NCI-H526 treated with DMSO at 0.1 percent for 48 hours (cell line): ENCODE measurements around the gene CENPA.

Experiments used
- DNase-seq: peaks from one replicate; lab custom pipeline; 2025; lab: John Stamatoyannopoulos, UW

CENPA gene

DNA sequence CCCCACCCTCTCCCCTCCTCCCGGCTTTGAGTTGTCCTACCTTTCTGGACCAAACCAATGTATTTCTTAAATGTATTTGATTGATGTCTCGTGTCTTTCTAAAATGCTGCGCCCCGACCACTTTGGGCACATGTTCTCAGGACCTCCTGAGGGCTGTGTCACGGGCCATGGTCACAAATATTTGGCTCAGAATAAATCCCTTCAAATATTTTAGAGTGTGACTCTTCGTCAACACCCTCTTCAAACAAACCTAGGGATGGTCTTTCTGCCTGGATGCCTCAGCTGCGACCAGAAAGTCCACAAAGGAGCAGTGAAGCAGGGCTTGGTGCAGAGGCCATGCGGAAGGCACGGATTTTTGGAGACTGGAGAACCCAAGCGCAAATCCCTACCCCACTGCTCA is 22.8 kb upstream of the CENPA start:
- DNase-seq, result no peak

DNA sequence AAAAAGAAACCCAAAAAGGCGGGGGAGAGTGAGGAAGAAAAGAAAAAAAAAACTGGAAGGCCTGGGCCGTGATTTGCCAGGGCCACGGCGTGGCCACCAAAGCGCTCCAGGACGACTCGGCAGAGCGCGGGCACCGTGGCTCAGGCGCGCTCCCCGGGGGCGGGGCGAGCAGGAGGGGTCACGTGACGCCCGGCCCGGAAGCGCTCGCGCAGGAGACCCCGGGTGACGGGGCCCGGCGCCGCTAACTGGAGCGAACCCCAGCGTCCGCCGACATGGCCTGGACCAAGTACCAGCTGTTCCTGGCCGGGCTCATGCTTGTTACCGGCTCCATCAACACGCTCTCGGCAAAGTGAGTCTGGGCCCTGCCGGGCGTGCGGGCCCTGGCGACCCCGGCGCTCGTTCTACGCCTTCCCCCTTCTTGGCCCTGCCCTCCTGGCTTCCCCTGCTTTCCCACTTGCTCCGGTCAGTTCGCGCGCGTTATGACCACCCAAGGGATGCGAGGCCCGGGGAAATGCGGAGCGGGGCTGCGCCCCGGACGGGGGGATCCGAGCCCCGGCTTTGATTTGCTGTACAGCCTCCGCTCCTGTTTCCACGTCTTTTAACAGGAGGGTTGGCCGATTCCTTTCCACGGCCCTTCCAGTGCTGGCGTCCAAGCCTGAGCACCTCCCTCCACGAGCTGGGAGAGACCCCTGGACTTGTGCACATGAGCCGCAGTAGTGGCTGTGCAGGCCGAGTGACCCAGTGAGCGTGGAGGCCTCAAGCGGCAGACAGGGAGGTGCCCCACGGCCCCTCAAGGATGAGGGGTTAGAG is 21.6 kb upstream of the CENPA start, which contains the start of gene SLC35F6:
Gene SLC35F6 (plus strand): TSS at position 207 of the 810 bp plus-strand sequence. CDS start 66 bp downstream, at position 273.
- DNase-seq, result peak; percentile 37

DNA sequence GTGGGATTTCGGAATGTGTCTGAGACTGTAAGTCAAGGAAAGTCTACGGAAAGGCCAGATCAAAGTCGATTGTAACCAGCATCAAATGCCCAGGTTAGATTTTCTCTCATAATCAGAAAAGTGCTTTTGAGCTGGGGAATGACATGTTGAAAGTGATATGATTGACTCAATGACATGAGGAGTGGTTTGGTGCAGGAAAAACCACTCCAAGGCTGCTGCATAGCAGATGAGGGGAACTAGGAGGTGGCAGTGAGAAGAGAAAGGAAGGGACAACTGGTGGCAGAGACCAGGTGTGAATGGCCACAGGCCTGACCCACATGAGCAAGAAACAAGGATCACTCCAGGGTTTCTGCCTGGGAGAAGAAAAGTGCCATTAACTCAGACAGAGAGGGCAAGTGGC is 20.9 kb upstream of the CENPA start:
- no peak for DNase-seq

DNA sequence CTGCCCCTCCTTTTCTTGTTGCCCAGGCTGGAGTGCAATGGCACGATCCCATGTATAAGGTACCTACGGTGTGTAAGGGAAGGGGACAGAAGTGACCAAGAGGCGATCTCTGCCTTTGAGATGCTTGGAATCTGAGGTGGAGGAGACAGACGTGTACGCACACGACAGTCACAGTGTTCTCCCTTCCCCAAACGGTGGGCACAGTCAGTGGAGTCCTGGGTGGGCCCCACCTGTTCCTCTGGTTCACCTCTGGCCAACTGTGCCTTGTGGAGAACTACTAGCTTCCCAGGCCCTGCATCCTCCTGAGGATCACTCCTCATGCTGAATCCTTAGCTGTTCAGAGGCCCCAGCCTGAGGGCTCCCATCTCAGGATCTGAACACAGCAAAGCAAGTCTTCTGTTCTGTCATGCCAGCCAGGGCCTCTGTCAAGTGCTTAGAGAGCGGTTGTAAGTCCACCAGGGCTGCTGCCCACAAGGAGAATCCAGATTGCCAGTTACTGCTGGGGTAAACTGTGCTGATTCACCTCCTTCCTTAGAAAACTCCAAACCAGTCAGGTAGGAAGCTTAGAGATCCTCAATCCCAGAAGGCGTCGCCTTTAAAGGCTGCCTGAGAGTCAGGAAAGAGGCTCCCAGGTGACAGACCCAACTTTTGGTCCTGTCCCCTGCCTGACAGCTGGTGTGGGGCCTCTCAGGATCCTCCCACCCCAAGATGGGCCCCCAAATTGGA is 20.2 kb upstream of the CENPA start:
- DNase-seq, result no peak

DNA sequence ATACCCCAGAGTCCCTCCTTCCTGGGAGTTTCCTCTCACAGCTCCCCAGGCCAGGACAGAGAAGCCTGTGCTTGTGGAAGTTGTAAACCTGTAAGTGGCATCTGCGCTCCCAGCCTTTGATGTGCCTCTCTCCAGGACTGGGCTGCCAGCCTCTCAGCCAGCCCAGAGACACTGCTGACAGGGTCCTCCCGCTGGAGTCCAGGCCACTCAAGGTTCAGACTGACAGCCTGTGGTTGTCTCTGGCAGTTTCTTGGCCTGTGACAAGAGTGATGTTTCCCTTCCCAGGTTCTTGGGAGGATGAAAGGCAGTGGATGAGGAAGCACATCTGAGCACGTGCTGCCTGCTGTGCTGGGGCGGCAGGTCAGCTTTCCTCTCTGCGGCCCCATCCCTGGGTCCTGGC is 18.7 kb upstream of the CENPA start:
- no peak for DNase-seq

DNA sequence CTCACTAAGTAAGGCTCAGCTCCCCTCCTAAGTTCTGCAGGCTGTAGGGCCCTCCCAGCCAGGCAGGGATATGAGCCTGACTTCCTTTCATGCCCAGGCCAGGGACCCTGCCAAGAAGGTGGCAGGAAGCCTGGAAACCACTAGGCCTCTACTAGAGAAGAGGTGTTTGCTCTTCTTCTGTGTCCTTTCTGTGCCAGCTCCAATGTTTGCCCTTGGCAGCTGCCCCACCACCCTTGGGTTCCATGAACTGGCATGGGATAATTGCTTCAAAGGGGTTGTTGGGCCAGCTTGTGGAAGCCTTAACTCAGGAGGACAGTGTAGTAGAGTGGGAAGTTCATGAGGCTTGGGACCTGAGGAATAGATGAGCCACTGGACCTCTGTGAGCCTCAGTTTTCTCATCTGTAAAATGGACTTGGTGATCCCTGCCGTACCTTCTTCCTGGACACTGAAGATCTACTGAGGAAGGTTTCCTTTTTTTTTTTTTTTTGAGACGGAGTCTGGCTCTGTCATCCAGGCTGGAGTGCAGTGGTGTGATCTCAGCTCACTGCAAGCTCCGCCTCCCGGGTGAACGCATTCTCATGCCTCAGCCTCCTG is 17.9 kb upstream of the CENPA start:
- DNase-seq, result no peak

DNA sequence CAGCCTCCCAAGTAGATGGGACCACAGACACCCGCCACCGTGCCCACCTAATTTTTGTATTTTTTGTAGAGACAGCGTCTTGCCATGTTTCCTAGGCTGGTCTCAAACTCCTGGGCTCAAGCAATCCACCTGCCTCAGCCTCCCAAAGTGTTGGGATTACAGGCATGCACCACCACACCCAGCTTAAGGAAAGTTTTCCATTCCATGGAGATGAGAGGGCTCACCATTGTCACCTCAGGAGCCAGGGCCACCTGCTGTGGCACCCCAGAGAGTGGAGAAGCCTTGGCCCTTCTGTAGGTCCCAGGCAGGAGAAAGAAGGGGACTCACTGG is 17.1 kb upstream of the CENPA start:
- no peak for DNase-seq

DNA sequence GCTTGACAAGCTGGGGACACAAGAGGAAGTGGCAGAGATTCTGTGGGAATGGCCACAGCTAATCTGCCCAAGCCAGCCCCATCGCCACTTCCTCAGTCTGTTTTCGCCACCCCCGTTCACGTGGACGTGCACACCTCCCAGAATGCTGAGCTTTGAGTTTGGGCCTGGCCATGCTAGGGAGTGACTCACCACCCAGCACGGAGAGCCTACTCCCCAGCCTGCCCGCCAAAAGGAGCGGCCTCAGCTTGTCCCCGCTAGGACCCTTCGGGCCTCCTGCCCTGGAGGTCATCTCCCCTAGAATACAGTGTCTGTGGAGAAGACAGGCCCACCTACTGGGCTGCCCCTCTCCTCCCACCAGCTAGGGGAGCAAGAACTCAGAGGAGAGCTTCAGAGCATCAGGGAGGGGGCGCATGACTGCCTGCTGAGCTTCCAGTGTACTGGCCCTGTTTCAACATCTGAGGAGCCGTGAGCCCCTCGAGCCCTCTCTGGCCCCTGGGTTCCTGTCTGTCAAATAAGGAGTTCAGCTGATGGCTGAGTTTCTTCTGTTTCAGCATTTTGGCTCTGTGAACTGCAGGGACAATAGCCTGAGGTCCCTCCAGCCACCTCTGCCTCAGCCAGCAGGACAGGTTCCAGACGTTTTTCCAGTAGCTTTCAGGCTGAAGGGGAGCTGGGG is 16.6 kb upstream of the CENPA start:
- no peak for DNase-seq

DNA sequence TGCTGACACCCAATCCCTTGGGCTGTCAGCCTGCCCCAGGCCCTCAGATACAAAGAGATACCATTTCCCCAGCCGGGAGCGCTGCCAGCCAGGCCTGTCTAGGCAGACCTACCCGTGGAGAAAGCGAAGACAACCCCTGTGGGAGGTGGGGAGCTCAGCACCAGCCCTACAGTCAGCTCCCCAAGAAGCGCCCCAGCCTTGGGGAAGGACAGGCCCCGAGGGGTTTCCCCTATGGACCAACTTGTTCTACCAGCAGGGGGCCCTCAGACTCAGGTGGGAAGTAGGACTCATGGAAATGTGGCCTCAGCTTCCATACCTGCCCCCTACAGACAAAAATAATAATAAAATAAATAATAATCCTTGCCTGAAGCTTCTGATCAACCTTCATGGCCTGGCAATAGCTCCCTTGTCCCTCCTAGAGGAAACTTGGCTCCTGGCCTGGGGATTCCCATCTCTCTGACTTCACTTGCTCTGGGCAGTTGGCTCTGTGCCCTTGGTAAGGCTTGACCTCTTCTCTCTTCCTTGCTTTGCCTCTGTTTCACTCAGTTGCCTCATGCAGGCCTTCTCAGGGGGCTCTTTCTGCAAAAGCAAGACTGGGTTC is 14.8 kb upstream of the CENPA start:
- DNase-seq, result no peak

DNA sequence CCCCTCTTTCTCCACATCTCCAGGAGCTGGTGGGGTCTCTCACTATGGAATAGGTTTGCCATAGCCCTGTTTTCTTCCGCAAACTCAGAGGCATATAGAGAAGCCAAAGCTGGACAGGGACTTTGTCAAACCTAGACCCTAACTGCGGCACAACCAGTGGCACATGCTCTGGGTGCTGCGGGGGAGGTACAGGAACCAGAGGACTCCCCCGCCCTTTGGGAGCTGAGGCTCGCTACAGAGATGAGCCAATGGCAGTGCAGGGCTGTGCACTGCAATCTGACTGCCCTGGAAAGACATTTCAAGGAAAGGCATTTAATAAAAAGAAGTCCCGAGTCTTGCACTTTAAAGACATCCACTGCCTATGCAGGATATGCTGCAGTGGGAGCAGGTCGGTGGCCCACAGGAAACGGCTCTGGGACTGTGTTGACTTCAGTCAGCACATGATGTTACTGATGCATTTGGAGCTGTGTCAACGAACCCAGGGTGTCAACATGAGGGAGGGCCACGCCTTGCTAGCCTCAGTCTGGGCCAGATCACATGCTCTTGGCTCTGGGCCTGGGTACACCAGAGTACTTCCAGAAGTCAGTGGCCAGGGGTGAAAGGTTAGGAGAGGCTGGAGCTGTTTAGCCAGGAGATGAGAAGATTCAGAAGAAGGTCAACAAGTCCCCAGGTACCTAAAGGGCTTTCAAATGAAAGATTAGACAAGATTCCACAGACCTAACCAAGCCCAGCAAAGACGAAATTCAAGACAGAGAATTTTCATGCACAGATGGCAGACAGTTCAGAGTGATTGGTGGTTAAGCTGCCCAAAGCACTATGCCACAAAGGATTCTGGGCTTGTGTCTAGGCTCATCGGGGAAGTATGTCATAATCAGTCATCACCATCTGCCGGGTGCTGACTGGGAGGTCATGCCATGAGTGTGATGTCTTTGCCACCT is 13.5 kb upstream of the CENPA start:
- no peak for DNase-seq

DNA sequence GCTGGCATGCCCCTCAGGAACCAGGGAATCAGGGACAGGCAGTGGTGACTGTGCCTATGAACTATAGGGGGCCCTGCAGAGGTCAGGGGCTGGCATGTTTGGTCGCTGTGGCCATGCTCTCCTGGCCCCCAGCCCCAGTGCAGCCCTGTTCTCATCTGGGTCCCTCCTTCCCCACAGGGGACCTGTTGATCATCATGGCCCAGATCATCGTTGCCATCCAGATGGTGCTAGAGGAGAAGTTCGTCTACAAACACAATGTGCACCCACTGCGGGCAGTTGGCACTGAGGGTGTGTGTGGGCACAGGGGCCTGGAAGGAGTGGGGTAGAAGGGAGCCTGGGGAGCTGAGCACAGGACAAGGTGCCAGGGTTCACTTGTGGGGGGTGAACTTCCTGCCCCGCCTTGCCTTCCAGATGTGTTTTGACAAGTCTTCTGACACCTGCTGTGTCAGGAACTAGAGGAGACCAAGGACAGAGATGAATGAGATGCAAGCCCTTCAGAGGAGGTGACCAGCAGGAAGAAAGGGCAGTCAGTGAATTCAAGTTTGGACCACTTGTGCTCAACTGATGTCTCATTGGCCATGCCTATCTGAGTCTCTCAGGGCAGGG is 9.6 kb upstream of the CENPA start:
- DNase-seq, result no peak

DNA sequence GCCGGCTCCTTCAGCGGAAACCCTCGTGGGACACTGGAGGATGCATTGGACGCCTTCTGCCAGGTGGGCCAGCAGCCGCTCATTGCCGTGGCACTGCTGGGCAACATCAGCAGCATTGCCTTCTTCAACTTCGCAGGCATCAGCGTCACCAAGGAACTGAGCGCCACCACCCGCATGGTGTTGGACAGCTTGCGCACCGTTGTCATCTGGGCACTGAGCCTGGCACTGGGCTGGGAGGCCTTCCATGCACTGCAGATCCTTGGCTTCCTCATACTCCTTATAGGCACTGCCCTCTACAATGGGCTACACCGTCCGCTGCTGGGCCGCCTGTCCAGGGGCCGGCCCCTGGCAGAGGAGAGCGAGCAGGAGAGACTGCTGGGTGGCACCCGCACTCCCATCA is 7.8 kb upstream of the CENPA start:
- no peak for DNase-seq

DNA sequence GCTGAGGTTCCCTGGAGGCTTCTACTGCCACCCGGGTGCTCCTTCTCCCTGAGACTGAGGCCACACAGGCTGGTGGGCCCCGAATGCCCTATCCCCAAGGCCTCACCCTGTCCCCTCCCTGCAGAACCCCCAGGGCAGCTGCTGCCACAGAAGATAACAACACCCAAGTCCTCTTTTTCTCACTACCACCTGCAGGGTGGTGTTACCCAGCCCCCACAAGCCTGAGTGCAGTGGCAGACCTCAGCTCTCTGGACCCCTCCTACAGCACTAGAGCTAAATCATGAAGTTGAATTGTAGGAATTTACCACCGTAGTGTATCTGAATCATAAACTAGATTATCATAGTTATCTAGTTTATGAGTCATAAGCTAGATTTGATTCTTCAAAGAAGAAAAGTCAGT is 7.3 kb upstream of the CENPA start:
- DNase-seq, result no peak

DNA sequence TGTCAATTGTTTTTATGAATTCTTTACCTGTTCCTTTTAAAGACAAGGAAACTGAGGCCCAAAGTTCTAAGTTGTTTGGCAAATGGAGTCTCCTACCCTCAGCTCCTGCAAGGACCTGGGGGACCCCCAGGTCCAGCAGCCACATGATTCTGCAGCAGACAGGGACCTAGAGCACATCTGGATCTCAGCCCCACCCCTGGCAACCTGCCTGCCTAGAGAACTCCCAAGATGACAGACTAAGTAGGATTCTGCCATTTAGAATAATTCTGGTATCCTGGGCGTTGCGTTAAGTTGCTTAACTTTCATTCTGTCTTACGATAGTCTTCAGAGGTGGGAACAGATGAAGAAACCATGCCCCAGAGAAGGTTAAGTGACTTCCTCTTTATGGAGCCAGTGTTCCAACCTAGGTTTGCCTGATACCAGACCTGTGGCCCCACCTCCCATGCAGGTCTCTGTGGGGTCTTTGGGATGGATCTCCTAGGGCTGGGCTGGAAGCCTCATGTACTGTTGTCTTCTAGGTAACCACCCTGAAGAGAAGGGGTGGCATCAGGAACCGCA is 5.6 kb upstream of the CENPA start:
- DNase-seq, result no peak

DNA sequence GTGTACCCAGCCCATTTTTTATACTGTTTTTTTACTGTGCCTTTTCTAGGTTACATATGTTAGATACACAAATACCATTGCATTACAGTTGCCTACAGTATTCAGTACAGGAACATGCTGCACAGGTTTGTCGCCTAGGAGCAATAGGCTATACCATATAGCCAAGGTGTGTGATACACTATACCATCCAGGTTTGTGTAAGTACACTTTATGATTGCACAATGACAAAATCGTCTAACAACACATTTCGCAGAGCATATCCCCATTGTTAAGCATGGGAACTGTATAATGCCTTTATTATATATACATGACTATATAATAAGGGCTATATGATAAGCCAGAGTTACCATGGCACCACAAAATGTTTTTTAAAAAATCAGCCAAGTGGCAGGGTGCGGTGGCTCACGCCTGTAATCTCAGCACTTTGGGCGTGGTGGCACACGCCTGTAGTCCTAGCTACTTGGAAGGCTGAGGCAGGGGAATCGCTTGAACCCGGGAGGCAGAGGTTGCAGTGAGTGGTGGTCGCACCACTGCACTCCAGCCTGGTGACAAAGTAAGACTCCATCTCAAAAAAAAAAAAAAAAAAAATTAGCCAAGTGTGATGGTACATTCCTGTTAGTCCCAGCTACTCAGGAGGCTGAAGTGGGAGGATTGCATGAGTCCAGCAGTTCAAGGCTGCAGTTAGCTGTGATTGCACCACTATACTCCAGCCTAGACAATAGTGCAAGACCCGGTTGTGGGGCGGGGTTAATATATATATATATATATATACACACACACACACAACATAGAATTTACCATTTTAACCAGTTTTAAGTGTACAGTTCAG is 2.8 kb upstream of the CENPA start:
- DNase-seq, result no peak

DNA sequence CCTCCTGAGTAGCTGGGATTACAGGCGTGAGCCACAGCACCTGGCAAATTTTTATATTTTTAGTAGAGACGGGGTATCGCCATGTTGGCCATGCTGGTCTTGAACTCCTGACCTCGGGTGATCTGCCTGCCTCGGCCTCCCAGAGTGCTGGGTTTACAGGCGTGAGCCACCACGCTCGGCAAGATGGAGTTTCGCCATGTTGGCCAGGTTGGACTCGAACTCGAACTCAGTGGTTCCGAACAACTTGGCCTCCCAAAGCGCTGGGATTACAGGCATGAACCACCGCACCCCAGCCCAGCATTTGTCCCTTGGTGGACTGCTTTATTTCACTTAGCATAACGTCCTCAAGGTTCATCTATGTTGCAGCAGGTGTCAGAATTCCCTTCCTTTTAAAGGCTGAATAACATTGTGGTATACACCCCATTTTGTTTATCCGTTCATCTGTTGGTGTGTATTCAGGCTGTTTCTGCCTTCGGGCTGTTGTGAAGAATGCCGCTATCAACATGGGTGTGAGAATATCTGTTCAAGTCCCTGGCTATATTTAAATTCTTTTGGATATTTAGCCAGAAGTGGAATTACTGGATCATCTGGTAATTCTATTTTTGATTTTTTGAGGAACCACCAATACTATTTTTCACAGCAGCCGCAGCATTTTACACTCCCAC is 1.2 kb upstream of the CENPA start:
- no peak for DNase-seq

DNA sequence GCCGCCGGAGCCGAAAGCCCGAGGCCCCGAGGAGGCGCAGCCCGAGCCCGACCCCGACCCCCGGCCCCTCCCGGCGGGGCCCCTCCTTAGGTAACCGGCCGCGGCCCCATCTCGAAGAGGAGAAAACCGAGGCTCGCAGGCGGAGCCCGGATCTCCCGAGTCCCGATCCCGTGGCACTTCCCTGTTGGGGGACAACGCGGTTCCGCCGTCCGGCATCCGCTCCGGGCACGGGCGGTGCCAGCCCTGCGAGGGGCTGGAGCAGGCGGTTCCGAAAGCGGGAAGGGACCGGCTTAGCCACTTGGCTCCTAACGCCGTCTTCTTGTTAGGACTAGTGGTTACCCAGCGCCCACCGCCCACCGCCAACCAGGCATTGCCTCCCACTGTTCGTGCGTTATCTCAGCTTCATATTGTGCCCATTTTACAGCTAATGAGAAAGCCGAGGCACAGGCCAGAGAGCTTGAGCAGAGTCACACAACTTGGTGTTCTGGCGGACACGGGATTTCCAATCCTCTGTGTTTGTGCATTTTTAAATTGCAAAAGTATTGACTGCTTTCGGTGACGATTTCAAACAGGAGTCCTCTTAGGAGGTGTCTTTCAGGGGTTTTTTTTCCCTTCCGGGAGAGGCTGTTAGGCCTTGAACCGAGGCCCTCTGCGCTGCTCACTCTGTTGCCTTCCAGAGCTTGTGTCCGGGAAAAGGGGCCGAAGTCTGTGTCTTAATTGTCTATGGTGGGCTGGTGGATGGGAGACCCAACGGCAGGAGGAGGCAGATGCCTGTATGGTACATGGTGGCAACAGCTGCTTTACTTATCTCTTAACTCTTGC is 562 bp downstream of the CENPA start:
- DNase-seq, result no peak

DNA sequence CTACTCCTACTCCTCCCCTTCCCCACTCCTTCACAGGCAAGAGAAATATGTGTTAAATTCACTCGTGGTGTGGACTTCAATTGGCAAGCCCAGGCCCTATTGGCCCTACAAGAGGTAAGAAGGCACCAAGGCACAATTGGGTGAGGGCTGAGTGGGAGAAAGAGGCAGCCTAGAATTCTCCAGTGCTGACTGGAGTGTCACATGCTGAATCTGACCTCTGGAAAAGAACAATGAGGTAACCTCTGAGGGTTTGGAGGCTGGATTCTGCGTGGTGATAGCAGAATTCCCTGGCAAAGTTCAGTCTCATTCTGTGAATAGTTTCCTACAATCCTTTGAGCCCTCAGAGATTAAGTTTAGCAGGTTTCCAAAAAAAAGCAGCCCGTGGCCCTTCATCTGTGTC is 6.9 kb downstream of the CENPA start:
- DNase-seq, result no peak
